ENCODE results near the gene PIK3CD. TPM values are rescaled to one million over a fixed set of nuclear protein-coding genes. Genes with fewer than 3 reads are reported as not detected.
A peak's percentile ranks its signal among the peaks of the same experiment; 100 is the strongest.
"Not testable (repeated sequence)": the region's sequence is repeated elsewhere in the genome, so short reads cannot be mapped to it uniquely, and the experiment has no call there.

PIK3CD gene
- total RNA-seq, 2 experiments from 2014 or later: 222 to 242 TPM

GRCh38 chr1:9705337-9706093 is 54.0 kb downstream of the PIK3CD start:
- H3K9me3 Mint-ChIP-seq: peaks cover 12% of the 10 kb centered on the region
- peaks cover 68% of the 10 kb centered on the region for H3K36me3 Mint-ChIP-seq (ENCODE audit: low read depth)
- H3K27ac Mint-ChIP-seq: peak overlapping the region; percentile 56
- ChIA-PET CTCF (interaction anchor here (0.6 kb wide), 1 partner anchor 21 kb away, joined by 4 read pairs; no protein-coding TSS in a partner anchor), POLR2A (no interaction called here)
- H3K27me3 Mint-ChIP-seq: no peaks in the 10 kb centered on the region
- no peak overlapping the region for H3K4me3 Mint-ChIP-seq
- no peak for DNase-seq
- H3K4me1 Mint-ChIP-seq: peaks cover 70% of the 10 kb centered on the region

- ChIA-PET POLR2A (no interaction called here), CTCF (interaction anchor here (0.6 kb wide), 1 partner anchor 1508 kb away, joined by 3 read pairs; no protein-coding TSS in a partner anchor)
- Mint-ChIP-seq H3K36me3 (ENCODE audit: low read depth) (peaks cover 66% of the 10 kb centered on the region), H3K27ac (peak overlapping the region; percentile 54), H3K9me3 (peaks cover 12% of the 10 kb centered on the region), H3K4me1 (peaks cover 69% of the 10 kb centered on the region), H3K4me3 (no peak overlapping the region), H3K27me3 (no peaks in the 10 kb centered on the region)
- DNase-seq: no peak
Observed at GRCh38 chr1:9706178-9706577, 54.6 kb downstream of the PIK3CD start.

- no peak overlapping the region for H3K4me3 Mint-ChIP-seq
- CTCF ChIA-PET: interaction anchor here (0.6 to 1.5 kb wide), 5 partner anchors 8 to 83 kb away, joined by 3 to 5 read pairs (median 3); no protein-coding TSS in a partner anchor
- POLR2A ChIA-PET: no interaction called here
- no peak for DNase-seq
- H3K9me3 Mint-ChIP-seq: no peaks in the 10 kb centered on the region
- no peaks in the 10 kb centered on the region for H3K27me3 Mint-ChIP-seq
- H3K36me3 Mint-ChIP-seq (ENCODE audit: low read depth): peaks cover 59% of the 10 kb centered on the region
- peaks cover 69% of the 10 kb centered on the region for H3K4me1 Mint-ChIP-seq
- peak overlapping the region; percentile 41 for H3K27ac Mint-ChIP-seq
Observed at GRCh38 chr1:9710037-9710436, 58.5 kb downstream of the PIK3CD start.

DNA sequence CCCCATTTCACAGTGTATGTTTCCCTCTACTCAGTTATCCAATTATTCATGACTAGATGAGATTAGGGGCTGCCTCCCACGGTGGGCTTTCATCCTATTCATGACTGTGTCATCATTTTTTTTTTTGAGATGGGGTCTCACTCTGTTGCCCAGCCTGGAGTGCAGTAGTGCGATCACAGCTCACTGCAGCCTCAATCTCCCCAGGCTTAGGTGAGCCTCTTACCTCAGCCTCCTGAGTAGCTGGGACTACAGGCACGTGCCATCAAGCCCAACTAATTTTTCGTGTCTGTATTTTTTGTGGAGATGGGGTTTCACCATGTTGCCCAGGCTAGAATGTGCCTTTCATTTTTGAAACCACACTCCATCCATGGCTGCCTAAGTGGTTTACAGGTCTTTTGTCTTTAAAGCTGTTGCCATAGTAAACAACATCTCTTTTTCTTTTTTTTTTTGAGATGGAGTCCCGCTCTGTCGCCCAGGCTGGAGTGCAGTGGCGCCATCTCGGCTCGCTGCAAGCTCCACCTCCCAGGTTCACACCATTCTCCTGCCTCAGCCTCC is 60.0 kb downstream of the PIK3CD start:
- peak overlapping the region; percentile 82 for H3K27ac Mint-ChIP-seq
- no peak for DNase-seq
- POLR2A ChIA-PET: no interaction called here
- peaks cover 60% of the 10 kb centered on the region for H3K36me3 Mint-ChIP-seq (ENCODE audit: low read depth)
- no peaks in the 10 kb centered on the region for H3K27me3 Mint-ChIP-seq
- no peaks in the 10 kb centered on the region for H3K9me3 Mint-ChIP-seq
- CTCF ChIA-PET: interaction anchor here (0.6 to 1.3 kb wide), 4 partner anchors 10 to 127 kb away, joined by 3 read pairs; no protein-coding TSS in a partner anchor
- peaks cover 69% of the 10 kb centered on the region for H3K4me1 Mint-ChIP-seq
- H3K4me3 Mint-ChIP-seq: no peak overlapping the region

- Mint-ChIP-seq H3K4me1 (peaks cover 71% of the 10 kb centered on the region), H3K36me3 (ENCODE audit: low read depth) (peaks cover 67% of the 10 kb centered on the region), H3K27ac (peak overlapping the region; percentile 79)
- H3K4me3 Mint-ChIP-seq, H3K9me3 Mint-ChIP-seq, H3K27me3 Mint-ChIP-seq, DNase-seq: not testable (repeated sequence)
- POLR2A ChIA-PET: interaction anchor here (0.6 kb wide), 1 partner anchor 83 kb away, joined by 9 read pairs; no protein-coding TSS in a partner anchor
- CTCF ChIA-PET: interaction anchor here (1.1 to 1.7 kb wide), 2 partner anchors 23 to 86 kb away, joined by 3 to 8 read pairs; no protein-coding TSS in a partner anchor
Observed at GRCh38 chr1:9712767-9713166, 61.2 kb downstream of the PIK3CD start.

DNA sequence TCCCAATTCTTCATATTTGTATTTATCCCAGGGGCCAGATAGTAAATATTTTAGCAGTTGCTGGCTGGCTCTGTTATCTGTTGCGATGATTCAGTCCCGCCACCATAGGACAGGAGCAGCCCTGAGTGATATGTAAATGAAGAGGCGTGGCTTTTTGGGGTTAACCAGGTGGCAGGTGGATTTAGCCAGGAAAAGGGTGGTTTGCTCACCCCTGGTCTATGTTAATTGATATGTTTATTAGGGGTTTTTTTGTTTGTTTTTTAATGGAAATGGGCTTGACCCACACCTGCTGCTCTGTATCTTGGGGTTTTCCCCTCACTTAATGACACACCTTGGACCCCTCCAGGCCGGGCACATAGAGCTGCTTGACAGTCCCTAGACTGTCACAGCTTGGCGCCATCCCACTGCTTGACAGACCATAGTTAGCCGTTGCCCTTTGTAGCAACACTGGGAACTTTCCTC is 62.8 kb downstream of the PIK3CD start:
- peaks cover 81% of the 10 kb centered on the region for H3K4me1 Mint-ChIP-seq
- no peaks in the 10 kb centered on the region for H3K9me3 Mint-ChIP-seq
- CTCF ChIA-PET: interaction anchor here (1.0 to 8.3 kb wide), 5 partner anchors 11 to 86 kb away, joined by 3 to 78 read pairs (median 5); no protein-coding TSS in a partner anchor
- H3K27me3 Mint-ChIP-seq: no peaks in the 10 kb centered on the region
- H3K27ac Mint-ChIP-seq: peak overlapping the region; percentile 89
- POLR2A ChIA-PET: no interaction called here
- H3K4me3 Mint-ChIP-seq: peak overlapping the region; percentile 44
- no peak for DNase-seq
- H3K36me3 Mint-ChIP-seq (ENCODE audit: low read depth): peaks cover 75% of the 10 kb centered on the region

GRCh38 chr1:9715536-9716226 is 64.2 kb downstream of the PIK3CD start:
- ChIA-PET POLR2A (no interaction called here), CTCF (interaction anchor here (0.9 to 8.3 kb wide), 10 partner anchors 9 to 87 kb away, joined by 3 to 78 read pairs (median 3); no protein-coding TSS in a partner anchor)
- Mint-ChIP-seq H3K27ac (peak overlapping the region; percentile 97), H3K4me1 (peaks cover 85% of the 10 kb centered on the region), H3K36me3 (ENCODE audit: low read depth) (peaks cover 80% of the 10 kb centered on the region), H3K9me3 (no peaks in the 10 kb centered on the region), H3K27me3 (no peaks in the 10 kb centered on the region), H3K4me3 (peak overlapping the region; percentile 79)
- DNase-seq: peak; percentile 42

- Mint-ChIP-seq H3K36me3 (ENCODE audit: low read depth) (peaks cover 79% of the 10 kb centered on the region), H3K4me1 (peaks cover 83% of the 10 kb centered on the region), H3K27ac (peak overlapping the region; percentile 97), H3K27me3 (no peaks in the 10 kb centered on the region), H3K9me3 (no peaks in the 10 kb centered on the region), H3K4me3 (peak overlapping the region; percentile 79)
- POLR2A ChIA-PET: interaction anchor here (0.6 to 1.6 kb wide), 2 partner anchors 64 to 88 kb away, joined by 5 to 15 read pairs; no protein-coding TSS in a partner anchor
- CTCF ChIA-PET: interaction anchor here (0.6 to 8.3 kb wide), 12 partner anchors 9 to 145 kb away, joined by 3 to 78 read pairs (median 4); no protein-coding TSS in a partner anchor
- no peak for DNase-seq
Observed at GRCh38 chr1:9716404-9717192, 65.1 kb downstream of the PIK3CD start.

GRCh38 chr1:9717193-9718005 is 65.9 kb downstream of the PIK3CD start:
- H3K27ac Mint-ChIP-seq: peak overlapping the region; percentile 97
- peaks cover 78% of the 10 kb centered on the region for H3K4me1 Mint-ChIP-seq
- peak; percentile 97 for DNase-seq
- peak overlapping the region; percentile 79 for H3K4me3 Mint-ChIP-seq
- H3K27me3 Mint-ChIP-seq: no peaks in the 10 kb centered on the region
- POLR2A ChIA-PET: interaction anchor here (0.6 to 1.6 kb wide), 3 partner anchors 63 to 89 kb away, joined by 5 to 15 read pairs (median 5); no protein-coding TSS in a partner anchor
- CTCF ChIA-PET: interaction anchor here (0.6 to 8.3 kb wide), 12 partner anchors 8 to 144 kb away, joined by 3 to 78 read pairs (median 3); no protein-coding TSS in a partner anchor
- no peaks in the 10 kb centered on the region for H3K9me3 Mint-ChIP-seq
- H3K36me3 Mint-ChIP-seq (ENCODE audit: low read depth): peaks cover 81% of the 10 kb centered on the region

- DNase-seq: no peak
- Mint-ChIP-seq H3K36me3 (ENCODE audit: low read depth) (peaks cover 81% of the 10 kb centered on the region), H3K4me3 (peak overlapping the region; percentile 79), H3K27ac (peak overlapping the region; percentile 97), H3K27me3 (no peaks in the 10 kb centered on the region), H3K9me3 (no peaks in the 10 kb centered on the region), H3K4me1 (peaks cover 73% of the 10 kb centered on the region)
- ChIA-PET POLR2A (interaction anchor here (1.0 to 1.6 kb wide), 2 partner anchors 64 to 89 kb away, joined by 5 to 15 read pairs; no protein-coding TSS in a partner anchor), CTCF (interaction anchor here (1.0 to 8.3 kb wide), 6 partner anchors 8 to 143 kb away, joined by 3 to 78 read pairs (median 4); no protein-coding TSS in a partner anchor)
Observed at GRCh38 chr1:9718006-9718680, 66.6 kb downstream of the PIK3CD start.

Data from activated CD4-positive, alpha-beta T cell treated with anti-CD3 and anti-CD28 coated beads, Interleukin-2, amount 10 ng/mL, durations not matched to agents 7 days and 5 days (primary cell).